PFSK-1 (cell line): Measurements from ENCODE around the gene OR11L1.

Experiments
- FOXP2 ChIP-seq: optimal IDR thresholded peaks from 2 replicates; pipeline ENCODE3; 2011; ENCODE audit warnings: borderline replicate concordance, control low read depth, inconsistent platforms; ENCODE audit not compliant: insufficient read depth; ENCODE audit errors: extremely low read length, extremely low read depth
- REST ChIP-seq, 2 experiments: IDR thresholded peaks; 2 replicates each; pipeline versions ENCODE4 v1.6.1 to v1.8.0; 2011 to 2012; ENCODE audit warnings: low read depth in 2 of 2, low read length in 2 of 2, control low read depth in 1 of 2, inconsistent platforms in 1 of 2, mild to moderate bottlenecking in 1 of 2, moderate library complexity in 1 of 2; ENCODE audit not compliant: insufficient read depth in 1 of 2
- TAF1 ChIP-seq: IDR thresholded peaks from 2 replicates; pipeline ENCODE4 v1.6.1; 2012; ENCODE audit warnings: low read length, control low read depth, borderline replicate concordance; ENCODE audit not compliant: insufficient read depth

- no peak for TF ChIP-seq FOXP2
- TF ChIP-seq REST (IDR thresholded peaks at IDR 0.05; ENCODE audit: insufficient read depth in 1 of 2, low read depth in 2 of 2, low read length in 2 of 2) = no peak
- no peak for TF ChIP-seq TAF1
Observed at GRCh38 chr1:247840818-247841217, 878 bp downstream of the OR11L1 start.
